Endodermal cell (in vitro differentiated cells): ENCODE measurements around the gene RCOR2. TPM values are rescaled to one million over a fixed set of nuclear protein-coding genes. Genes with fewer than 3 reads are reported as not detected.

Source experiments
- DNase-seq: peaks from one replicate; pipeline ENCODE4 v3.0.0-alpha.2; 2017
- H3K27ac ChIP-seq: 2 replicates; pipeline ENCODE4 v1.5.1; 2013; ENCODE audit warnings: mild to moderate bottlenecking, low read depth, low read length, moderate library complexity
- H3K27me3 ChIP-seq: 2 replicates; pipeline ENCODE4 v1.6.1; 2013; ENCODE audit warnings: mild to moderate bottlenecking, low read length, moderate library complexity; ENCODE audit not compliant: insufficient read depth, control insufficient read depth, poor library complexity, severe bottlenecking
- H3K36me3 ChIP-seq: 2 replicates; pipeline ENCODE4 v1.7.0; 2013; ENCODE audit warnings: mild to moderate bottlenecking, low read length, moderate library complexity; ENCODE audit not compliant: control insufficient read depth, insufficient read depth
- H3K4me1 ChIP-seq: one replicate; pipeline ENCODE4 v1.7.0; 2013; ENCODE audit warnings: low read length; ENCODE audit not compliant: control insufficient read depth, insufficient read depth
- H3K4me3 ChIP-seq: 2 replicates; pipeline ENCODE4 v1.5.1; 2013; ENCODE audit warnings: mild to moderate bottlenecking, low read length, moderate library complexity
- H3K9ac ChIP-seq: 2 replicates; pipeline ENCODE4 v1.6.1; 2013; ENCODE audit warnings: mild to moderate bottlenecking, low read length, moderate library complexity; ENCODE audit not compliant: poor library complexity, severe bottlenecking; ENCODE audit errors: extremely low read depth
- H3K9me3 ChIP-seq: 2 replicates; pipeline ENCODE4 v1.6.1; 2013; ENCODE audit warnings: mild to moderate bottlenecking, low read length, moderate library complexity; ENCODE audit not compliant: control insufficient read depth
- H3K27ac Mint-ChIP-seq: 2 replicates; pipeline ENCODE4 v1.8.0; 2020; ENCODE audit warnings: mixed read lengths
- H3K27me3 Mint-ChIP-seq: 2 replicates; pipeline ENCODE4 v1.8.0; 2021; ENCODE audit warnings: mild to moderate bottlenecking, mixed read lengths; ENCODE audit not compliant: insufficient read depth
- H3K36me3 Mint-ChIP-seq: 2 replicates; pipeline ENCODE4 v1.8.0; 2020; ENCODE audit warnings: low read depth, mixed read lengths
- H3K4me1 Mint-ChIP-seq: 2 replicates; pipeline ENCODE4 v1.8.0; 2020; ENCODE audit warnings: mixed read lengths
- H3K4me3 Mint-ChIP-seq: 2 replicates; pipeline ENCODE4 v1.8.0; 2020; ENCODE audit warnings: mild to moderate bottlenecking, moderate library complexity, mixed read lengths
- H3K9me3 Mint-ChIP-seq: 2 replicates; pipeline ENCODE4 v1.8.0; 2020; ENCODE audit warnings: mild to moderate bottlenecking, mixed read lengths
- WGBS, 2 experiments: methylation state at CpG; one replicate each; pipeline versions ENCODE4 v1.1.5 to v1.1.7; 2013; ENCODE audit warnings: missing lambda C conversion rate in 2 of 2, mixed read lengths in 1 of 2; ENCODE audit not compliant: insufficient coverage in 1 of 2, insufficient read length in 1 of 2; 5-methylcytosine and 5-hydroxymethylcytosine counted together
- total RNA-seq, 2 donors: library from RNA; stranded (reverse); fragmentation: NEBNext Ultra II Directional in 1 of 2; extraction: Animal tissue kit (Norgen Biotek cat#: 25700) in 1 of 2; gene quantifications; 2 replicates in 1 of 2; 3 replicates in 1 of 2; pipeline ENCODE4 v1.2.1, GENCODE V29; 2021
- TF ChIP-seq, protein P1 (sequence below): fragments of 200-600 bp; sonication (generic); conservative IDR thresholded peaks from 2 replicates; pipeline ENCODE4 v1.5.0; 2021; ENCODE audit warnings: antibody characterized with exemption, mild to moderate bottlenecking

The RCOR2 gene
- total RNA-seq, 2 donors from 2014 or later = 45.0 to 51.4 TPM

DNA sequence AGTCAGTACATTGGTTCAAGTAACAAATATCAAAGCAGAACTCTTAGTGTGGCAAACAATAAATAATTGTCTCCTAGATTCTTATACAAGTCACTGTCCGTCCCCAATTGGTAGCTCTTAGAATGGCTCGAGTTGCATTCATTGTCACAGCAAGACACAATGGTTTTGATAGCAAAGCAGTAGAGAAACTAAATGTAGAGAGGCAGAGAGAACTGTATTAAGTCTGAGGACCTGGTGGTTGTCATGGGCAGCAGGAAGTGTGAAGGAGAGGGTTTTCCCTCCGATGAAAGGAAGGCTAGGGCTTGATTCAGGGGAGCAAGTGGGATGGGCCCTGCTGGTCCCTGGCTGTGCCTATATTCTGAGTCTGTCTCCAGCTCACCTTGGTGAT lies 36.6 kb downstream of the RCOR2 start:
- Mint-ChIP-seq H3K27me3 (no peaks in the 10 kb centered on the region), H3K4me1 (peaks cover 38% of the 10 kb centered on the region), H3K36me3 (peaks cover 16% of the 10 kb centered on the region), H3K27ac (peak overlapping the region; percentile 30), H3K4me3 (no peak overlapping the region), H3K9me3 (no peaks in the 10 kb centered on the region)
- WGBS, 2 experiments = 53 to 56% methylated on average over 3 of the region's 3 CpGs
- Histone ChIP-seq H3K4me3 (no peak overlapping the region), H3K4me1 (peaks cover 8% of the 10 kb centered on the region), H3K9ac (no peak overlapping the region), H3K9me3 (no peaks in the 10 kb centered on the region), H3K27ac (peak overlapping the region; percentile 59), H3K36me3 (no peaks in the 10 kb centered on the region), H3K27me3 (no peaks in the 10 kb centered on the region)
- TF ChIP-seq, protein P1, sequence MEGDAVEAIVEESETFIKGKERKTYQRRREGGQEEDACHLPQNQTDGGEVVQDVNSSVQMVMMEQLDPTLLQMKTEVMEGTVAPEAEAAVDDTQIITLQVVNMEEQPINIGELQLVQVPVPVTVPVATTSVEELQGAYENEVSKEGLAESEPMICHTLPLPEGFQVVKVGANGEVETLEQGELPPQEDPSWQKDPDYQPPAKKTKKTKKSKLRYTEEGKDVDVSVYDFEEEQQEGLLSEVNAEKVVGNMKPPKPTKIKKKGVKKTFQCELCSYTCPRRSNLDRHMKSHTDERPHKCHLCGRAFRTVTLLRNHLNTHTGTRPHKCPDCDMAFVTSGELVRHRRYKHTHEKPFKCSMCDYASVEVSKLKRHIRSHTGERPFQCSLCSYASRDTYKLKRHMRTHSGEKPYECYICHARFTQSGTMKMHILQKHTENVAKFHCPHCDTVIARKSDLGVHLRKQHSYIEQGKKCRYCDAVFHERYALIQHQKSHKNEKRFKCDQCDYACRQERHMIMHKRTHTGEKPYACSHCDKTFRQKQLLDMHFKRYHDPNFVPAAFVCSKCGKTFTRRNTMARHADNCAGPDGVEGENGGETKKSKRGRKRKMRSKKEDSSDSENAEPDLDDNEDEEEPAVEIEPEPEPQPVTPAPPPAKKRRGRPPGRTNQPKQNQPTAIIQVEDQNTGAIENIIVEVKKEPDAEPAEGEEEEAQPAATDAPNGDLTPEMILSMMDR = no peak
- no peak for DNase-seq

DNA sequence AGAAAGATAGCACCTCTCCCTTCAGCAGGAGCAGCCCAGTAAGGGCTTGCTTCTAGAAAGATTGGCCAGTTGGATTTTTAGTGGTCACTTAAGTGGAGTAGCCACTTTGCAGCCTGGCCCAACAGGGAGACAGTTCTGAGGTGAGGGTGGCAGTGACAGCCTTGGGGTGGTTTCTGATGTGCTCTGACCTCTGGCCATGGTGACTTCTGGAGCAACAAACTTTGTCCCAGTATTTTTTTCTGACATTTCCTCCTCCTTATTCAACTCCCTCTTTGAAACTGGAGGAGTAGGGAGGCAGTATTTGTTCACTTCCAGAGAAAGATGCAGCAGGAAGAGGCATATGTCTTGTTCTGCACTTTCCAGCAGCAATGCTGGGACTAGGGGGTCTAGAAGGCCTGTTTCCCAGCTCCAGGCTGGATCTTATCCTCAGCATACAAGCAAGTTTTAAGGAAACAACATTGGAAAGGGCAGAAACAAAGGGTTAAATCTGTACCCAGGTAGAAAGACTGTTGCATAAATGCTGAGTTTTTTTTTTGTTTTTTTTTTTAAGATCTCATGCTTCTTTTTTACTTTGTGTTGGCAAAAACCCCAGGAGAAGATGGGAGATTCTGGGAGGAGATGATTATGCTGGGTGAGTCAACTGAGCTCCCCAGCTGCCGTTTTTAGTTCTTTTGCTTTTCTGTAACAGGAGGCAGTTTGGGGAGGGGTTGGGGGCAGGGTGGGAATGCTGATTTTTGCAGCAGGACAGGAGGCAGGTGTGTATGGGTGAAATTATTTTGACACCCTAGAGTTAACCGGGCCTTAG lies 37.2 kb downstream of the RCOR2 start:
- H3K9ac ChIP-seq = no peak overlapping the region
- no peak overlapping the region for H3K4me3 Mint-ChIP-seq
- H3K27ac ChIP-seq = peak overlapping the region; percentile 59
- H3K36me3 ChIP-seq = no peaks in the 10 kb centered on the region
- no peaks in the 10 kb centered on the region for H3K9me3 Mint-ChIP-seq
- peaks cover 8% of the 10 kb centered on the region for H3K4me1 ChIP-seq
- no peaks in the 10 kb centered on the region for H3K27me3 Mint-ChIP-seq
- H3K27ac Mint-ChIP-seq = no peak overlapping the region
- no peak overlapping the region for H3K4me3 ChIP-seq
- 33 to 52% methylated on average over 1 to 2 of the region's 2 CpGs for WGBS, 2 experiments
- peaks cover 16% of the 10 kb centered on the region for H3K36me3 Mint-ChIP-seq
- peaks cover 39% of the 10 kb centered on the region for H3K4me1 Mint-ChIP-seq
- no peak for DNase-seq
- no peaks in the 10 kb centered on the region for H3K27me3 ChIP-seq
- no peaks in the 10 kb centered on the region for H3K9me3 ChIP-seq
- TF ChIP-seq, protein P1 = no peak

DNA sequence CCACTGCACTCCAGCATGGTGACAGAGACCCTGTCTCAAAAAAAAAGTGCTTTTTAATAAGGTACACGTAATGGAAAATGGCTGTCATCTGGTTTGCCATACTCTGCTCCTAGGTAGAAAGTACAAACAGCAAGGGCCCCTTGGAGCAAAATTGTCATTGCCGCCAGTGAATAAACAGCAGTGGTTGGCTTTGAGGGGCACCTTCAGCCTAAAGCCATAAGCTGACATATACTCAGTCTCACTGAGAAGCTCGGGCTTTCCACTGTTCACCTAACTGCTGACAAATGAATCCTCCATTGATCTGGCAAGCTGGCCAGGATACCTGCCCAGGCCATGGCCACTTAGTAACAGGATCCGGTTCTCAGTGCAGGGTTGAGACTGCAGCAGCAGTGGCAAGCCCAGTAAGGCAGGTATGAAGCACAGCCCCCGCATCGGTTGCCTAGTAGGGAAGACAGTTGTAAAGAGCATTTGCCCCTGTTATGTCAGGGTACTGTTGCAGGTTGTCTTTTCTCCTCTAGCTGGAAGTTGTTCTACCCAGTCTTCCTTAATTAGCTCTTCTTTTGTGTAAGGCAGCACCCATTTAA lies 39.2 kb downstream of the RCOR2 start:
- no peaks in the 10 kb centered on the region for H3K9me3 Mint-ChIP-seq
- no peak overlapping the region for H3K27ac ChIP-seq
- H3K27me3 ChIP-seq = no peaks in the 10 kb centered on the region
- TF ChIP-seq, protein P1 = no peak
- H3K9me3 ChIP-seq = no peaks in the 10 kb centered on the region
- no peak overlapping the region for H3K9ac ChIP-seq
- H3K36me3 ChIP-seq = no peaks in the 10 kb centered on the region
- peaks cover 35% of the 10 kb centered on the region for H3K4me1 Mint-ChIP-seq
- no peaks in the 10 kb centered on the region for H3K4me1 ChIP-seq
- no peak overlapping the region for H3K4me3 Mint-ChIP-seq
- no peak overlapping the region for H3K4me3 ChIP-seq
- no peak for DNase-seq
- no peaks in the 10 kb centered on the region for H3K27me3 Mint-ChIP-seq
- H3K36me3 Mint-ChIP-seq = peaks cover 12% of the 10 kb centered on the region
- H3K27ac Mint-ChIP-seq = peak overlapping the region; percentile 3
- 94 to 95% methylated on average over 4 to 6 of the region's 6 CpGs for WGBS, 2 experiments
